GM12873 (cell line): ENCODE measurements around the gene SIN3A.

ENCODE experiments used
- CTCF ChIP-seq: IDR thresholded peaks from 2 replicates; pipeline ENCODE4 v1.5.1; 2012; ENCODE audit warnings: low read depth, mild to moderate bottlenecking, moderate library complexity, low read length, control low read depth; ENCODE audit not compliant: insufficient read depth; ENCODE audit errors: missing control alignments

Gene SIN3A

GRCh38 chr15:75356006-75356405, 95.5 kb downstream of the SIN3A start:
- TF ChIP-seq CTCF: no peak

- TF ChIP-seq CTCF: no peak
Observed at GRCh38 chr15:75355369-75355768, 96.1 kb downstream of the SIN3A start.

- TF ChIP-seq CTCF: no peak
Observed at GRCh38 chr15:75354454-75354853, 97.0 kb downstream of the SIN3A start.

GRCh38 chr15:75353604-75354003, 97.9 kb downstream of the SIN3A start:
- TF ChIP-seq CTCF: no peak

GRCh38 chr15:75352186-75353080, 99.1 kb downstream of the SIN3A start:
- TF ChIP-seq CTCF: no peak

- no peak for TF ChIP-seq CTCF
Observed at GRCh38 chr15:75350601-75351361, 100.7 kb downstream of the SIN3A start.

- no peak for TF ChIP-seq CTCF
Observed at GRCh38 chr15:75349851-75350588, 101.5 kb downstream of the SIN3A start.
